HL-60 (cell line): ENCODE data around the gene PTMA.

Source experiments
- DNase-seq, 2 experiments: peaks; one replicate each; pipeline ENCODE4 v3.0.0-alpha.2; 2010 to 2020; ENCODE audit warnings: low read depth in 1 of 2, low spot score in 1 of 2
- H3K27ac ChIP-seq: fragments of 250-450 bp; sonication (Bioruptor Pico); replicated peaks from 2 replicates; pipeline ENCODE4 v1.5.1; 2020; ENCODE audit warnings: mild to moderate bottlenecking, moderate library complexity
- H3K27me3 ChIP-seq: fragments of 250-450 bp; sonication (Bioruptor Pico); 2 replicates; pipeline ENCODE4 v1.5.1; 2021; ENCODE audit warnings: mild to moderate bottlenecking, moderate library complexity; ENCODE audit not compliant: insufficient read depth, poor library complexity, severe bottlenecking
- H3K4me3 ChIP-seq: replicated peaks from 2 replicates; pipeline ENCODE4 v1.5.1; 2011; ENCODE audit warnings: mild to moderate bottlenecking, control low read depth, low read length; ENCODE audit not compliant: insufficient read depth
- CTCF ChIP-seq: IDR thresholded peaks from one replicate; pipeline ENCODE4 v1.5.1; 2011; ENCODE audit warnings: low read length, control low read depth, inconsistent platforms; ENCODE audit not compliant: insufficient read depth
- GABPA ChIP-seq: IDR thresholded peaks from 2 replicates; pipeline ENCODE4 v1.6.1; 2012; ENCODE audit warnings: low read depth
- POLR2AphosphoS5 ChIP-seq: IDR thresholded peaks from 2 replicates; pipeline ENCODE4 v1.6.1; 2012; ENCODE audit warnings: low read depth
- SPI1 ChIP-seq: IDR thresholded peaks from 2 replicates; pipeline ENCODE4 v1.6.1; 2012; ENCODE audit warnings: low read depth, mild to moderate bottlenecking, borderline replicate concordance
- TF ChIP-seq, protein P1 (sequence below): IDR thresholded peaks from 2 replicates; pipeline ENCODE4 v1.6.1; 2012; ENCODE audit warnings: low read depth; ENCODE audit not compliant: insufficient replicate concordance

PTMA gene

GRCh38 chr2:231717281-231718171 is 9.2 kb downstream of the PTMA start:
- H3K27me3 ChIP-seq: no peaks in the 10 kb centered on the region
- TF ChIP-seq CTCF: no peak
- TF ChIP-seq POLR2AphosphoS5: peak; percentile 57; the same call in 1 of the 2 replicates
- no peak for TF ChIP-seq GABPA
- DNase-seq: peak; percentile 86 to 95
- peak overlapping the region; percentile 85 for H3K27ac ChIP-seq
- H3K4me3 ChIP-seq: no peak overlapping the region

- no peak for TF ChIP-seq GABPA
- no peak for TF ChIP-seq CTCF
- TF ChIP-seq POLR2AphosphoS5: no peak
- TF ChIP-seq, protein P1, sequence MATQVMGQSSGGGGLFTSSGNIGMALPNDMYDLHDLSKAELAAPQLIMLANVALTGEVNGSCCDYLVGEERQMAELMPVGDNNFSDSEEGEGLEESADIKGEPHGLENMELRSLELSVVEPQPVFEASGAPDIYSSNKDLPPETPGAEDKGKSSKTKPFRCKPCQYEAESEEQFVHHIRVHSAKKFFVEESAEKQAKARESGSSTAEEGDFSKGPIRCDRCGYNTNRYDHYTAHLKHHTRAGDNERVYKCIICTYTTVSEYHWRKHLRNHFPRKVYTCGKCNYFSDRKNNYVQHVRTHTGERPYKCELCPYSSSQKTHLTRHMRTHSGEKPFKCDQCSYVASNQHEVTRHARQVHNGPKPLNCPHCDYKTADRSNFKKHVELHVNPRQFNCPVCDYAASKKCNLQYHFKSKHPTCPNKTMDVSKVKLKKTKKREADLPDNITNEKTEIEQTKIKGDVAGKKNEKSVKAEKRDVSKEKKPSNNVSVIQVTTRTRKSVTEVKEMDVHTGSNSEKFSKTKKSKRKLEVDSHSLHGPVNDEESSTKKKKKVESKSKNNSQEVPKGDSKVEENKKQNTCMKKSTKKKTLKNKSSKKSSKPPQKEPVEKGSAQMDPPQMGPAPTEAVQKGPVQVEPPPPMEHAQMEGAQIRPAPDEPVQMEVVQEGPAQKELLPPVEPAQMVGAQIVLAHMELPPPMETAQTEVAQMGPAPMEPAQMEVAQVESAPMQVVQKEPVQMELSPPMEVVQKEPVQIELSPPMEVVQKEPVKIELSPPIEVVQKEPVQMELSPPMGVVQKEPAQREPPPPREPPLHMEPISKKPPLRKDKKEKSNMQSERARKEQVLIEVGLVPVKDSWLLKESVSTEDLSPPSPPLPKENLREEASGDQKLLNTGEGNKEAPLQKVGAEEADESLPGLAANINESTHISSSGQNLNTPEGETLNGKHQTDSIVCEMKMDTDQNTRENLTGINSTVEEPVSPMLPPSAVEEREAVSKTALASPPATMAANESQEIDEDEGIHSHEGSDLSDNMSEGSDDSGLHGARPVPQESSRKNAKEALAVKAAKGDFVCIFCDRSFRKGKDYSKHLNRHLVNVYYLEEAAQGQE: no peak
- no peak for TF ChIP-seq SPI1
- H3K4me3 ChIP-seq: no peak overlapping the region
- DNase-seq: no peak
- no peaks in the 10 kb centered on the region for H3K27me3 ChIP-seq
- H3K27ac ChIP-seq: no peak overlapping the region
Measured at GRCh38 chr2:231718799-231719198, 10.5 kb downstream of the PTMA start.

GRCh38 chr2:231720292-231720986 is 12.1 kb downstream of the PTMA start:
- Histone ChIP-seq H3K27me3 (no peaks in the 10 kb centered on the region), H3K4me3 (no peak overlapping the region), H3K27ac (no peak overlapping the region)
- no peak for TF ChIP-seq SPI1
- TF ChIP-seq POLR2AphosphoS5: no peak
- no peak for TF ChIP-seq CTCF
- TF ChIP-seq GABPA: no peak
- TF ChIP-seq, protein P1: no peak
- DNase-seq: no peak
